ENCODE results near the gene MLLT6.
A peak's percentile ranks its signal among the peaks of the same experiment; 100 is the strongest.

MLLT6 gene

DNA sequence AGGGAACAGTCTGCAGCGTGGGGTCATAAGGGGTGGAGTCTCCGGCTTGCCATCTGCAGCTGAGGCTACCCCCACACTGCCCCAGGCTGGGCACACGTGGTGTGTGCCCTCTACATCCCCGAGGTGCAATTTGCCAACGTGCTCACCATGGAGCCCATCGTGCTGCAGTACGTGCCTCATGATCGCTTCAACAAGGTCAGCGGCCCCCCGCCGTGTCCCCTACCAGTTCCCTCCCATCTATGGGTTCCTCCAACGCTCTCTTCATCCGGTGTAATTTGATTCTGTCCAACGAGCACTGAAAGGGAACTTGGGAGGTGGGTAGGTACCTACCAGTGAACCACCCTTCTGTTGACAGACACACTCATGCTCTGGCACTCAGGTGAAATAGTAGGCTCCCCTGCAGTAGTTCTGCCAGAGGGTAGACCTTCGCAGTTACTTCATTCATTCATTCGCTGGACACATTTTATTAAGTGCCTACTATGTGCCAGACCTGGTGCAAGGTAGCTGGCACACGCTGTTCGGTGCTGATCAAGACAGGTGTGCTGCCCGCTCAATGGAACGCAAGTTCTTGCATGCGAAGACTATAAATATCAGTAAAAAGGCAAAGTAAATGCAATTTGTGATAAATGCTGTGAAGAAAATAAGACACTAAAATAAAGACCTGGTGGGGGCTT, 2.7 kb downstream of the MLLT6 start:
- Histone ChIP-seq H3K36me3 (ENCODE audit: insufficient read depth, low read length) (peaks cover 23% of the 10 kb centered on the region; the same call in 1 of the 2 replicates), H3K4me3 (ENCODE audit: low read length, poor library complexity, severe bottlenecking) (peak overlapping the region; percentile 93), H3K27me3 (ENCODE audit: insufficient read depth, low read length, poor library complexity, severe bottlenecking) (no peaks in the 10 kb centered on the region), H4K20me1 (ENCODE audit: insufficient read depth, low read length, poor library complexity, severe bottlenecking) (peaks cover 48% of the 10 kb centered on the region), H3K9ac (ENCODE audit: low read depth, low read length, poor library complexity, severe bottlenecking) (no peak overlapping the region), H2AFZ (ENCODE audit: low read length) (no peak overlapping the region), H3K9me2 (replicated peaks; ENCODE audit: low read depth, low read length) (no peaks in the 10 kb centered on the region), H3K79me2 (ENCODE audit: insufficient read depth, low read length) (peaks cover 71% of the 10 kb centered on the region), H3K4me2 (ENCODE audit: low read depth, low read length, poor library complexity, severe bottlenecking) (peak overlapping the region; percentile 95), H3K9me3 (ENCODE audit: insufficient read depth, low read depth, low read length) (no peaks in the 10 kb centered on the region), H3K4me1 (ENCODE audit: insufficient read depth, low read length, poor library complexity, severe bottlenecking) (peaks cover 56% of the 10 kb centered on the region), H3F3A (ENCODE audit: low read depth) (no peaks in the 10 kb centered on the region)
- TF ChIP-seq, protein P1, sequence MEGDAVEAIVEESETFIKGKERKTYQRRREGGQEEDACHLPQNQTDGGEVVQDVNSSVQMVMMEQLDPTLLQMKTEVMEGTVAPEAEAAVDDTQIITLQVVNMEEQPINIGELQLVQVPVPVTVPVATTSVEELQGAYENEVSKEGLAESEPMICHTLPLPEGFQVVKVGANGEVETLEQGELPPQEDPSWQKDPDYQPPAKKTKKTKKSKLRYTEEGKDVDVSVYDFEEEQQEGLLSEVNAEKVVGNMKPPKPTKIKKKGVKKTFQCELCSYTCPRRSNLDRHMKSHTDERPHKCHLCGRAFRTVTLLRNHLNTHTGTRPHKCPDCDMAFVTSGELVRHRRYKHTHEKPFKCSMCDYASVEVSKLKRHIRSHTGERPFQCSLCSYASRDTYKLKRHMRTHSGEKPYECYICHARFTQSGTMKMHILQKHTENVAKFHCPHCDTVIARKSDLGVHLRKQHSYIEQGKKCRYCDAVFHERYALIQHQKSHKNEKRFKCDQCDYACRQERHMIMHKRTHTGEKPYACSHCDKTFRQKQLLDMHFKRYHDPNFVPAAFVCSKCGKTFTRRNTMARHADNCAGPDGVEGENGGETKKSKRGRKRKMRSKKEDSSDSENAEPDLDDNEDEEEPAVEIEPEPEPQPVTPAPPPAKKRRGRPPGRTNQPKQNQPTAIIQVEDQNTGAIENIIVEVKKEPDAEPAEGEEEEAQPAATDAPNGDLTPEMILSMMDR (conservative IDR thresholded peaks at IDR 0.05; ENCODE audit: low read length), result no peak
- TF ChIP-seq EZH2phosphoT487 (IDR thresholded peaks at IDR 0.05; ENCODE audit: borderline replicate concordance), result no peak

DNA sequence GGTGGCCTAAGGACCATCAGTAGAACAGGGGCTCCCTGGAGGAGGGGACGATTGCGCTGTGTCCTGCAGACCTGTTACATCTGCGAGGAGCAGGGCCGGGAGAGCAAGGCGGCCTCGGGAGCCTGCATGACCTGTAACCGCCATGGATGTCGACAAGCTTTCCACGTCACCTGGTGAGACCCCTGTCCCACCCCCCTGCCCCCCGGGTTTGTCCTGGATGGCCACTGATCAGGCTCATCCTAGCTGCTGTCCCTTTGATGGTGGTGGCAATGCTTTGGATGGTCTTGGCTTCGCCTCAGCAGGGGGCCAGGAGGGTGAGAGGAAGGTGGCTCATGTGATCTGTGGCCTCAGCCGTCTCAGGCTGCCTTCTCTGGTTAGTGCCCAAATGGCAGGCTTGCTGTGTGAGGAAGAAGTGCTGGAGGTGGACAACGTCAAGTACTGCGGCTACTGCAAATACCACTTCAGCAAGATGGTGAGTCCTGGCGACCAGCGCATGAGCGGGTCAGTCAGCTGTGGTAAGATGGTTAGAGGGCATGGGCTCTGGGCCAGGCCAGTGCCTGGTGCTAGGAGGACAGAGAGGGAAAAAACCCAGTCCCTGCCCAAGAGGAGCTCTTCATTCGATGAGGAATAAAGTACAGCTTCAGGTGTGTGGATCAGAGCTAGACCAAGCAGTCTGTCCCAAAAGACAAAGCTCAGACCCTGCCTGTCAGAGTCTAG, 4.2 kb downstream of the MLLT6 start:
- Histone ChIP-seq H3K9me2 (replicated peaks; ENCODE audit: low read depth, low read length) (no peaks in the 10 kb centered on the region), H4K20me1 (ENCODE audit: insufficient read depth, low read length, poor library complexity, severe bottlenecking) (peaks cover 48% of the 10 kb centered on the region), H2AFZ (ENCODE audit: low read length) (no peak overlapping the region), H3K9ac (ENCODE audit: low read depth, low read length, poor library complexity, severe bottlenecking) (no peak overlapping the region), H3K9me3 (ENCODE audit: insufficient read depth, low read depth, low read length) (no peaks in the 10 kb centered on the region), H3K4me3 (ENCODE audit: low read length, poor library complexity, severe bottlenecking) (no peak overlapping the region), H3F3A (ENCODE audit: low read depth) (no peaks in the 10 kb centered on the region), H3K4me1 (ENCODE audit: insufficient read depth, low read length, poor library complexity, severe bottlenecking) (peaks cover 44% of the 10 kb centered on the region), H3K27me3 (ENCODE audit: insufficient read depth, low read length, poor library complexity, severe bottlenecking) (no peaks in the 10 kb centered on the region), H3K4me2 (ENCODE audit: low read depth, low read length, poor library complexity, severe bottlenecking) (no peak overlapping the region), H3K79me2 (ENCODE audit: insufficient read depth, low read length) (peaks cover 60% of the 10 kb centered on the region), H3K36me3 (ENCODE audit: insufficient read depth, low read length) (peaks cover 38% of the 10 kb centered on the region; the same call in 1 of the 2 replicates)
- TF ChIP-seq, protein P1 (conservative IDR thresholded peaks at IDR 0.05; ENCODE audit: low read length), result no peak
- no peak for TF ChIP-seq EZH2phosphoT487 (IDR thresholded peaks at IDR 0.05; ENCODE audit: borderline replicate concordance)

DNA sequence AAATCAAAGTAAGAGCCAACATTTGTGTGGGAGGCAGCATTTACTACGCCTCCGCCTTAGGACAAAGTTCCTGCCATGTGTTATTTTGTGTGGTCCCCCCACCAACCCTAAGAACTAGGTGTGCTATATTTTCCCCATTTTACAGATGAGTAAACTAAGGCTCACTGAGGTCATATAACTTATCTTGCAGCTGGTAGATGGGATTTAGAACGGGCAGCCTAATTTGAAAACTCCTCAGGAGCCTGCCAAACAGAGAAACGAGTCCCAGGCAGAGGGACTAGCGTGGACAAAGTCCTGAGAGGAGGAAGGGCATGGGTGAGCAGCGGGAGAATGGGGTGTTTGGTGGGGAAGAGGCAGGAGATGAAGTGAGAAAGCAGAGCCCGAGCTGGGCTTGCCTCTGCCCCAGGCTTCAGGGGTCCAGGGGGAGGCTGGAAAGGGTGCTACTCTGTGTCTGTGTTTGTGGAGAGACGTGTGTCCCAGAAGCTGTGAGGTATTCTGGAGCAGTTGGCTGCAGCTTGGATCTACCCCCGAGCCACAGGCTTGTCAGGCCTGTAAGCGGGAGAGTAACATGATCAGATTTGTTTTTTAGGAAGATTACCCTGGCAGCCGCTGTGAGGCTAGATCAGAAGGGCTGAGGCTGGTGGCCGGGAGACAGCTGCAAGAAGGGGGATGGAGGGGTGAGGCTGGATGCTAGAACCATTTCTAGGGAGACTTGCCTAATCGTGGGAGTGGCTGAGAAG, 5.0 kb downstream of the MLLT6 start:
- H3K9me2 ChIP-seq (replicated peaks; ENCODE audit: low read depth, low read length), result no peaks in the 10 kb centered on the region
- no peaks in the 10 kb centered on the region for H3K9me3 ChIP-seq (ENCODE audit: insufficient read depth, low read depth, low read length)
- H3K9ac ChIP-seq (ENCODE audit: low read depth, low read length, poor library complexity, severe bottlenecking), result no peak overlapping the region
- H3K36me3 ChIP-seq (ENCODE audit: insufficient read depth, low read length), result peaks cover 39% of the 10 kb centered on the region; the same call in 1 of the 2 replicates
- no peaks in the 10 kb centered on the region for H3K27me3 ChIP-seq (ENCODE audit: insufficient read depth, low read length, poor library complexity, severe bottlenecking)
- peaks cover 53% of the 10 kb centered on the region for H3K79me2 ChIP-seq (ENCODE audit: insufficient read depth, low read length)
- H3F3A ChIP-seq (ENCODE audit: low read depth), result no peaks in the 10 kb centered on the region
- peaks cover 48% of the 10 kb centered on the region for H4K20me1 ChIP-seq (ENCODE audit: insufficient read depth, low read length, poor library complexity, severe bottlenecking)
- H2AFZ ChIP-seq (ENCODE audit: low read length), result no peak overlapping the region
- no peak overlapping the region for H3K4me3 ChIP-seq (ENCODE audit: low read length, poor library complexity, severe bottlenecking)
- TF ChIP-seq EZH2phosphoT487 (IDR thresholded peaks at IDR 0.05; ENCODE audit: borderline replicate concordance), result no peak
- TF ChIP-seq, protein P1 (conservative IDR thresholded peaks at IDR 0.05; ENCODE audit: low read length), result no peak
- H3K4me1 ChIP-seq (ENCODE audit: insufficient read depth, low read length, poor library complexity, severe bottlenecking), result peaks cover 43% of the 10 kb centered on the region
- H3K4me2 ChIP-seq (ENCODE audit: low read depth, low read length, poor library complexity, severe bottlenecking), result peak overlapping the region; percentile 13

Measured in Loucy (cell line).